Omental fat pad (tissue), 4 donors: Measurements from ENCODE around the gene TMEM255A. TPM values are rescaled to one million over a fixed set of nuclear protein-coding genes. Genes with fewer than 3 reads are reported as not detected.
"Not testable (repeated sequence)": the region's sequence is repeated elsewhere in the genome, so short reads cannot be mapped to it uniquely, and the experiment has no call there.

ENCODE experiments used
- ATAC-seq: fragments of 150-250 bp; one replicate; pipeline ENCODE4 v1.9.1; 2016; ENCODE audit warnings: mild to moderate bottlenecking, moderate library complexity; ENCODE audit not compliant: low FRiP score
- DNase-seq: peaks from one replicate; pipeline ENCODE4 v3.0.0-alpha.2; 2019; ENCODE audit warnings: low spot score
- total RNA-seq, 4 donors: library from RNA; depleted of rRNA; stranded (reverse); fragments of >200 nt; gene quantifications; one replicate each; pipeline ENCODE4 v1.1.0, GENCODE V29; 2016
- TF ChIP-seq, protein P1 (sequence below), 3 donors: fragments of 450-650 bp; IDR thresholded peaks; one replicate each; pipeline ENCODE4 v1.5.1; 2016 to 2017; ENCODE audit warnings: antibody characterized with exemption in 3 of 3, mild to moderate bottlenecking in 3 of 3, moderate library complexity in 2 of 3

The TMEM255A gene
- total RNA-seq: 10 to 100 TPM in 1 of 4 donors, 1 to 10 TPM in 3; 1.1 to 12.0 (median 4.8) TPM

DNA sequence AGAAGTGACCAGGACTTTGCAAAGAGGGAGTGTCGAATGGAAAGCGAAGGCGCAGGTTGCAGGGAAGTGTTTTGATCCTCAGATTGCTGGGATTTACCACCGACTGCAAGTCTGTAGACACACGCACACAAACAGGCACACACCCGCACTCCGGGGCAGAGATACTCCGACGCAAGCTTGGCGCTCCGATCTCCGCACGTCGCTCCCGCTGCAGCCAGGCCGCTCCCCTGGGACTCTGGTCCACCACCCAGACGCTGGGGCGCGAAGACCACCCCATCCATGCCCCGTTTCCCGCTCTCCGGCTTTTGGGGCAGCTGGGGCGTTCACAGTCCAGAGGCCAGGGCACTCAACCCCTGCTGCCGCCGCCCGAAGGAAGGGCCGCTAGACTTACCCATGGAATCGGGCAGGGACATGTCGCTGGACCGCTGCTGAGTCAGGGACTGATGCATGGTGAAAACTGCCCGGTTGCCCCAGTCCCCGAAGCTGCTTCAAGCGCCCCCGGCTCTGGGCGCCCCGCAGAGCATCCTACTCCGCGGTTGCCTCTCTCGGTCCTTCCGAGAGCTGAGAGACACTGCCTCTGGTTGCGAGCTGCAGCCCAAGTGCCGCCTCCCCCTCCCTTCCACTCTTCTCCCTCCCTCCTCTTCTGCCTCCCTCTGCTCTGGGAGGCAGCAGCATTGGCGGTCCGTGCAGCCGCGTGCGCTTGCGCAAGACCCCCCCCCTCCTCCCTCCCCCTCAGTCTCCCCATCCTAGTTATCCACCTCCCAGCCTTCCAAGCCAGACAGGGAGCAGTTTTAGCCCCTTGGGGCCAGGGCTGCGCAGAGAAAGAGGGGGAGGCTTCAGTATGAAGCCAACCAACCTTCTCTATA, at the start of gene TMEM255A:
TSS of gene TMEM255A (minus strand) at position 601 of the 866 bp plus-strand sequence. CDS start at position 449, 152 bp downstream.
- ATAC-seq (peak; percentile 46), DNase-seq (no peak)
- TF ChIP-seq, protein P1, sequence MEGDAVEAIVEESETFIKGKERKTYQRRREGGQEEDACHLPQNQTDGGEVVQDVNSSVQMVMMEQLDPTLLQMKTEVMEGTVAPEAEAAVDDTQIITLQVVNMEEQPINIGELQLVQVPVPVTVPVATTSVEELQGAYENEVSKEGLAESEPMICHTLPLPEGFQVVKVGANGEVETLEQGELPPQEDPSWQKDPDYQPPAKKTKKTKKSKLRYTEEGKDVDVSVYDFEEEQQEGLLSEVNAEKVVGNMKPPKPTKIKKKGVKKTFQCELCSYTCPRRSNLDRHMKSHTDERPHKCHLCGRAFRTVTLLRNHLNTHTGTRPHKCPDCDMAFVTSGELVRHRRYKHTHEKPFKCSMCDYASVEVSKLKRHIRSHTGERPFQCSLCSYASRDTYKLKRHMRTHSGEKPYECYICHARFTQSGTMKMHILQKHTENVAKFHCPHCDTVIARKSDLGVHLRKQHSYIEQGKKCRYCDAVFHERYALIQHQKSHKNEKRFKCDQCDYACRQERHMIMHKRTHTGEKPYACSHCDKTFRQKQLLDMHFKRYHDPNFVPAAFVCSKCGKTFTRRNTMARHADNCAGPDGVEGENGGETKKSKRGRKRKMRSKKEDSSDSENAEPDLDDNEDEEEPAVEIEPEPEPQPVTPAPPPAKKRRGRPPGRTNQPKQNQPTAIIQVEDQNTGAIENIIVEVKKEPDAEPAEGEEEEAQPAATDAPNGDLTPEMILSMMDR (IDR thresholded peaks at IDR 0.05): no peak

DNA sequence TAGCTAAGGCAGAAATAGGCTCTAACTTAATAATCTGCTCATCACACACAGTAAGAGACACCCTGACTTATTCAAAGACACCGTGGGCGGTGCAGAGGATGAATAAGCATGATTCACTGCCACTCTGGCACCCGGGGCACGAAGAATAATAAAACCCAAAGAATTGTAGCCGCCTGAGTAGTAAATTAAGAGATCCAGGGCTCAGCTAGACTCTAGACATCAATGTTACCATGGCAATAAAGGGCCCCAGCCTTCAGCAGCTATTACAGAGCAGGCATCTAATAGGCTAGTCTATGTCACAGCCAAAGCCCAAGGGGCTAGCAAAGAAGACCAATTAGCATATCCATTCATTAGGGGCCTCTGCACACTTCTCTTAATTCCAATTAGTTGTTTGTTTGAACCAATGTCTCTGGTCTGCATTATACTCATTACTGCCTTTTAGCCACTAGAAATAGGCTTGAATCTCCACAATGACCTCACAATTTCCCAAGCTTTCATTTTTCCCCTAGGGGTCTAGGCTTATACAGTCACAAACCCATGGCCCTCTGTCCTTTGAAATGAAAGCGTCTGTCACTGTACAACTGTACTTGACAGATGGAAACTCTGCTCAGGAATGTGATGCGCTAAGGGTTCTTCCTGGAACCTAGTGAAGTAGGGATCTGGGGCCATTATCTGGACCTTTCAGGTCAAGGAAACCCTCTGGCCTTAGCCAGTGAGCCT, 47.6 kb upstream of the TMEM255A start:
- ATAC-seq: no peak

DNA sequence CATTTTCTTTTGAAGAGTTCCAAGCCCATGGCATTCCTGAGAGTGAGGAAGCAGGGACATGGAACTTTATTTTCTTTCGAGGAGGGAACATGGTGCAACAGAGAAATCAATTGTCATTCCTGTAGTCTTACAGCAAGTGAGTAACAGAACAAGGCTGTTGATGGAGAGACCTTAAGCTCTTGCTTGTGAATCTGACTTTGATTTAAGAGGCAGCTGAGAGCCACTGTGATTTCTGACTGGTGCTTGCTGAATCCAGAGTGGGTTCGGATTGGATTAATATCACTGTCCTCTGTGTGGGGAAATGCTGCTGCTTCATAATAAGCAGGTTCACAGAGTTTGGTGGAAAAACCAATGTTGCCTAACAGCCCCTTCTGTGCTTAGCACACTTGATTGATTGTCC, 45.9 kb upstream of the TMEM255A start:
- TF ChIP-seq, protein P1 (IDR thresholded peaks at IDR 0.05): no peak
- ATAC-seq: no peak
- no peak for DNase-seq

More for the DNA sequence above, 47.6 kb upstream of the TMEM255A start:
- DNase-seq: no peak
- TF ChIP-seq, protein P1 (IDR thresholded peaks at IDR 0.05): no peak

DNA sequence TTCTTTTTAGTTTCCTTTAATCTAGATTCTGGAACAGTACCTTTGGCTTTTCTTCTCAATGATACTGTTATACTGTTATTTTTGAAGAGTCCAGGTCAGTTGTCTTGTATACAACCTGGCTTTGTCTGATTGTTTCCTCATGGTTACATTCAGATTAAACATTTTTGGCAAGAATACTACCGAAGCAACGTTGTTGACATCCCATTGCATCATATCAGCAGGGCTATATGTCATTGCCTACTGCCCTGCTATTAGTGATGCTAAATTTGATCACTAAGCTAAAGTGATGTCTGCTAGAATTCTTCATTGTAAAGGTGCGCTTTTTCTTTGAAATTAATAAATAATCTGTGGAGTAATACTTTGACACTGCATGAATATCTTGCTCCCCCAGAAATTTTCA, 44.8 kb upstream of the TMEM255A start:
- no peak for ATAC-seq

DNA sequence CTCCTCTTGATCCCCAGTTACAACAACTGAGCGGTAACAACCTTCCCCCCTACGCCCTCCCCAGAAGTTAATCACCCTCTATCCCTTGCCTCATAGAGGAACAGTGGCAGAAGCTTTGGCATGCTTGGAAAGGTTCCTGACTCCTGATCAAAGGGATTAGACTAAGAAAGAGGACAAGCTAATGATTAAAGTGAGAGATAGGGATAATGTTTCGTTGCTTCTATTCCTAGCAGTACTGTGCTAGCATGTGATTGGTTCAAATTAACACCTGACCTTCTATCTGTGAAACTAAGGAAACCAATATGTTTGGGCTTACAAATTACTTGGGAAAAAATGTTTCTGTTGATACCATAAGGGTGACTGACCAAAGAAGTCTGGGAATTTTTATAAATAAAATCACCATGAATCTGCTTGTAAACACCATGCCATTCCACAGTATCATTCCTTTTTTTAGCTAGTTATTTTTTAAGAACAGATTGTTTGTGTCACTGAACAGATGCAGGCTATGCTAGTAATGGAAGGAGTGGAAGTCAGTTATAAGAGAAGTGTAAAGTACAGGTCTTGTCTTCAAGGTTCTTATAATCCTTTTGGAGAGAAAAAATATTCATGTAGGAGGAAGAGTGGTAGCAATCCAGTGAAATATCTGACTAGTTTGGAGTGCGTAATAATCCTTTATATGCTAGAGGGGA, 39.3 kb upstream of the TMEM255A start:
- DNase-seq (no peak), ATAC-seq (no peak)
- TF ChIP-seq, protein P1 (IDR thresholded peaks at IDR 0.05): no peak

More for the DNA sequence above, 44.8 kb upstream of the TMEM255A start:
- no peak for DNase-seq
- TF ChIP-seq, protein P1 (IDR thresholded peaks at IDR 0.05): no peak

DNA sequence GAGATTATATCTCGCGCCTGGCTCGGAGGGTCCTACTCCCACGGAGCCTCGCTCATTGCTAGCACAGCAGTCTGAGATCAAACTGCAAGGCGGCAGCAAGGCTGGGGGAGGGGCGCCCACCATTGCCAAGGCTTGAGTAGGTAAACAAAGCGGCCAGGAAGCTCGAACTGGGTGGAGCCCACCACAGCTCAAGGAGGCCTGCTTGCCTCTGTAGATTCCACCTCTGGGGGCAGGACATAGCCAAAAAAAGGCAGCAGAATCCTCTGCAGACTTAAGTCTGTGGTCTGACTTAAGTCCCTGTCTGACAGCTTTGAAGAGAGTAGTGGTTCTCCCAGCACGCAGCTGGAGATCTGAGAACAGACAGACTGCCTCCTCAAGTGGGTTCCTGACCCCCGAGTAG, 33.3 kb upstream of the TMEM255A start:
- DNase-seq, ATAC-seq: not testable (repeated sequence)

DNA sequence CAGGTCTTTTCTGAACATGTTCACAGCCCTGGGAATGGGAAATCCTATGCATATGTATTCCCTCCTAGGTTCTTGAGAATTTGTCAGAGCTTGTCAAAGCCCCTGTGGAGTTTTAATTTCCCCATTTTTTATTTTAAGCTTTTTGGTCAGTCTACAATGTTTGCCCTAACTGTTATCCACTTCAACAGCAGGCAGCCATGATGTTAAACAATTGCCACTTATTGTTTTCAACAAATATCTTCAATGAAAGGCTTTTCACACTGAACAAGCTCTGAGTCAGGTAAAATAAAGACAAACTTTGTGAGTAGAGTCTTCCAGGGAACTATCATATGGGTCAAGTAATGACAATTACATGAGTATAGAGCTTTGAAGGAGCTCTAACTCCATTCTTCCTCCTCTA, 25.6 kb upstream of the TMEM255A start:
- TF ChIP-seq, protein P1 (IDR thresholded peaks at IDR 0.05): no peak
- DNase-seq (no peak), ATAC-seq (no peak)
